Erythroblast (primary cell): ENCODE results near the gene CLDN24.
"Not testable (repeated sequence)": the region's sequence is repeated elsewhere in the genome, so short reads cannot be mapped to it uniquely, and the experiment has no call there.

Source experiments
- DNase-seq, 2 experiments: peaks; one replicate each; lab custom pipeline; 2025; lab: John Stamatoyannopoulos, UW
- GATA1 ChIP-seq: IDR thresholded peaks from 2 replicates; pipeline ENCODE4 v1.6.1; 2011; ENCODE audit warnings: low read depth, mild to moderate bottlenecking, control low read depth, low read length, moderate library complexity
- POLR2A ChIP-seq: IDR thresholded peaks from 2 replicates; pipeline ENCODE4 v1.6.1; 2011; ENCODE audit warnings: mild to moderate bottlenecking, low read length

The CLDN24 gene

GRCh38 chr4:183337833-183338232 lies 15.6 kb upstream of the CLDN24 start:
- DNase-seq = no peak

GRCh38 chr4:183337349-183337748 lies 15.1 kb upstream of the CLDN24 start:
- no peak for DNase-seq
- TF ChIP-seq POLR2A (no peak), GATA1 (no peak)

More at GRCh38 chr4:183337833-183338232, 15.6 kb upstream of the CLDN24 start:
- TF ChIP-seq POLR2A = no peak
- no peak for TF ChIP-seq GATA1

- no peak for DNase-seq
- TF ChIP-seq POLR2A (no peak), GATA1 (no peak)
Observed at GRCh38 chr4:183335369-183335940, 13.2 kb upstream of the CLDN24 start.

GRCh38 chr4:183333983-183334382 lies 11.8 kb upstream of the CLDN24 start:
- TF ChIP-seq GATA1 (no peak), POLR2A (no peak)
- no peak for DNase-seq

- DNase-seq = no peak
- TF ChIP-seq GATA1 (no peak), POLR2A (no peak)
Observed at GRCh38 chr4:183333202-183333601, 11.0 kb upstream of the CLDN24 start.

- no peak for DNase-seq
- no peak for TF ChIP-seq GATA1
- TF ChIP-seq POLR2A = no peak
Observed at GRCh38 chr4:183332447-183332846, 10.2 kb upstream of the CLDN24 start.

- TF ChIP-seq GATA1 = no peak
- TF ChIP-seq POLR2A = no peak
- no peak for DNase-seq
Observed at GRCh38 chr4:183330841-183331240, 8.6 kb upstream of the CLDN24 start.

GRCh38 chr4:183329954-183330742 lies 7.9 kb upstream of the CLDN24 start:
- no peak for DNase-seq
- TF ChIP-seq POLR2A (no peak), GATA1 (no peak)

GRCh38 chr4:183329244-183329643 lies 7.0 kb upstream of the CLDN24 start:
- no peak for DNase-seq
- TF ChIP-seq POLR2A (no peak), GATA1 (no peak)

- TF ChIP-seq POLR2A (no peak), GATA1 (no peak)
- DNase-seq = no peak
Observed at GRCh38 chr4:183328832-183329231, 6.6 kb upstream of the CLDN24 start.

- DNase-seq = no peak
- TF ChIP-seq GATA1 = no peak
- TF ChIP-seq POLR2A = no peak
Observed at GRCh38 chr4:183327827-183328226, 5.6 kb upstream of the CLDN24 start.

GRCh38 chr4:183326853-183327252 lies 4.6 kb upstream of the CLDN24 start:
- no peak for TF ChIP-seq GATA1
- TF ChIP-seq POLR2A = no peak
- no peak for DNase-seq

- not testable (repeated sequence) for DNase-seq
Observed at GRCh38 chr4:183326387-183326786, 4.2 kb upstream of the CLDN24 start.

GRCh38 chr4:183324619-183325018 lies 2.4 kb upstream of the CLDN24 start:
- no peak for DNase-seq
- TF ChIP-seq GATA1 (no peak), POLR2A (no peak)

- DNase-seq = not testable (repeated sequence)
Observed at GRCh38 chr4:183324056-183324455, 1.8 kb upstream of the CLDN24 start.

GRCh38 chr4:183323295-183323694 lies 1.1 kb upstream of the CLDN24 start:
- TF ChIP-seq GATA1 (no peak), POLR2A (no peak)
- no peak for DNase-seq
